GM12878 (cell line): ENCODE measurements around the gene GPR146. TPM values are rescaled to one million over a fixed set of nuclear protein-coding genes. Genes with fewer than 3 reads are reported as not detected.

Source experiments
- ATAC-seq: fragments of 200-7000 bp; cut with Tn5 transposase; 3 replicates; pipeline ENCODE4 v1.9.1; 2020; ENCODE audit warnings: mild to moderate bottlenecking, moderate library complexity
- BruUV-seq: library from RNA; stranded (reverse); fragments of 400-500 nt; replicated peaks from 2 replicates; lab custom pipeline; 2021; lab: Mats Ljungman, UMichigan
- CTCF ChIA-PET: fragments of 300-600 bp; sonication (Branson Sonifier 250); formaldehyde crosslinking; extraction: SDS; loops from one replicate; lab custom pipeline; 2021; ENCODE audit warnings: inconsistent platforms; lab: Yijun Ruan, JAX
- POLR2A ChIA-PET: fragments of 350-600 bp; formaldehyde crosslinking; extraction: SDS; loops from one replicate; lab custom pipeline; 2021; ENCODE audit warnings: inconsistent platforms; lab: Charles Lee
- RAD21 ChIA-PET: fragments of 300-600 bp; sonication (Branson Sonifier 250); formaldehyde crosslinking; loops from one replicate; lab custom pipeline; 2023; ENCODE audit warnings: antibody characterized with exemption; ENCODE audit not compliant: unreplicated experiment; lab: Charles Lee
- SMC1A ChIA-PET: fragments of 300-600 bp; sonication (Branson Sonifier 250); formaldehyde crosslinking; loops from one replicate; lab custom pipeline; 2023; ENCODE audit not compliant: unreplicated experiment, uncharacterized antibody; lab: Charles Lee
- DNase-seq: peaks from one replicate; pipeline ENCODE4 v3.0.0-alpha.2; 2011; ENCODE audit warnings: low read depth, low spot score
- FAIRE-seq: peaks from 3 replicates; lab custom pipeline; 2011; peaks lifted over from hg19 to GRCh38; lab: Jason Lieb, UNC
- H2AFZ ChIP-seq: 2 replicates; pipeline ENCODE4 v1.6.0; 2011; ENCODE audit warnings: low read depth, low read length, control low read depth; ENCODE audit not compliant: control insufficient read depth
- H3K27ac ChIP-seq: 2 replicates; pipeline ENCODE4 v1.5.1; 2011; ENCODE audit warnings: control low read depth; ENCODE audit not compliant: control insufficient read depth, insufficient read depth
- H3K27me3 ChIP-seq, 2 experiments: replicated peaks in 1 of 2; 2 replicates each; pipeline versions ENCODE4 v1.6.0 to v1.6.1; 2011; ENCODE audit warnings: low read length in 1 of 2; ENCODE audit not compliant: control insufficient read depth in 2 of 2, insufficient read depth in 2 of 2
- H3K36me3 ChIP-seq, 2 experiments: 2 replicates each; pipeline ENCODE4 v1.5.1; 2011; ENCODE audit warnings: low read length in 1 of 2; ENCODE audit not compliant: control insufficient read depth in 2 of 2, insufficient read depth in 2 of 2
- H3K4me1 ChIP-seq: 2 replicates; pipeline ENCODE4 v1.6.1; 2011; ENCODE audit warnings: mild to moderate bottlenecking, low read length, moderate library complexity, mixed read lengths; ENCODE audit not compliant: control insufficient read depth, insufficient read depth
- H3K4me2 ChIP-seq: 2 replicates; pipeline ENCODE4 v1.6.0; 2011; ENCODE audit warnings: control low read depth; ENCODE audit not compliant: control insufficient read depth, insufficient read depth
- H3K4me3 ChIP-seq: fragments of 200-600 bp; sonication (generic); 2 replicates; pipeline ENCODE4 v1.5.1; 2016
- H3K79me2 ChIP-seq: 2 replicates; pipeline ENCODE4 v1.6.0; 2011; ENCODE audit warnings: low read length; ENCODE audit not compliant: control insufficient read depth, insufficient read depth
- H3K9ac ChIP-seq: 2 replicates; pipeline ENCODE4 v1.8.0; 2011; ENCODE audit warnings: low read length, control low read depth, mixed read lengths; ENCODE audit not compliant: control insufficient read depth, insufficient read depth
- H3K9me3 ChIP-seq: replicated peaks from 3 replicates; pipeline ENCODE4 v1.5.1; 2011; ENCODE audit warnings: mild to moderate bottlenecking, low read length; ENCODE audit not compliant: control insufficient read depth, insufficient read depth
- H4K20me1 ChIP-seq: 2 replicates; pipeline ENCODE4 v1.6.0; 2011; ENCODE audit not compliant: control insufficient read depth, insufficient read depth
- RUNX3 ChIP-seq: IDR thresholded peaks from 2 replicates; pipeline ENCODE4 v1.6.1; 2012; ENCODE audit warnings: low read length, inconsistent platforms
- WGBS: methylation state at CpG from one replicate; pipeline ENCODE4 v1.1.6; 2016; ENCODE audit warnings: low lambda C conversion rate; ENCODE audit not compliant: insufficient replicate concordance, insufficient coverage; ENCODE audit errors: missing lambda C conversion rate; 5-methylcytosine and 5-hydroxymethylcytosine counted together
- in situ Hi-C: fragments of 300-500 bp; cut with MboI; formaldehyde crosslinking; loops from 9 replicates; pipeline ENCODE4 v1.14.3; 2018; ENCODE audit warnings: mixed read lengths
- intact Hi-C: fragments of 100-400 bp; cut with micrococcal nuclease; formaldehyde crosslinking; loops from one replicate; pipeline ENCODE4 v1.14.2; 2022; ENCODE audit not compliant: unreplicated experiment
- polyA plus RNA-seq, 11 experiments: library from polyadenylated mRNA; depleted of rRNA in 4 of 11; unstranded in 6 of 11; stranded (reverse) in 5 of 11; fragments of >200 nt; fragmentation: Nextera tagmentation in 4 of 11; fragmentation: Illumina TruSeq in 1 of 11; extraction: Ambion mirVana in 4 of 11; extraction: Trizol in 1 of 11; gene quantifications; 1 replicate in 1 of 11; 2 replicates in 10 of 11; pipeline versions ENCODE4 v1.2.1 to v1.2.3, GENCODE V29; 2011 to 2016; ENCODE audit warnings: inconsistent platforms in 2 of 11, missing spikeins in 2 of 11, low read depth in 1 of 11
- total RNA-seq, 4 experiments: library from RNA; depleted of rRNA in 3 of 4; stranded (reverse); fragments of >200 nt in 3 of 4; fragmentation: Illumina TruSeq in 1 of 4; extraction: Trizol in 1 of 4; gene quantifications; 2 replicates each; pipeline versions ENCODE4 v1.2.1 to v1.2.3, GENCODE V29; 2013 to 2021
- TF ChIP-seq, protein P1 (sequence below): fragments of 450-650 bp; IDR thresholded peaks from 2 replicates; pipeline ENCODE4 v1.6.1; 2016; ENCODE audit warnings: mild to moderate bottlenecking

GPR146 gene
- total and polyA plus RNA-seq, 10 of the 15 experiments (the other 5 are each of a cell fraction or from before 2014, with no cell fraction given) = 0.19 to 12.0 (median 0.54) TPM; not detected in 2

DNA sequence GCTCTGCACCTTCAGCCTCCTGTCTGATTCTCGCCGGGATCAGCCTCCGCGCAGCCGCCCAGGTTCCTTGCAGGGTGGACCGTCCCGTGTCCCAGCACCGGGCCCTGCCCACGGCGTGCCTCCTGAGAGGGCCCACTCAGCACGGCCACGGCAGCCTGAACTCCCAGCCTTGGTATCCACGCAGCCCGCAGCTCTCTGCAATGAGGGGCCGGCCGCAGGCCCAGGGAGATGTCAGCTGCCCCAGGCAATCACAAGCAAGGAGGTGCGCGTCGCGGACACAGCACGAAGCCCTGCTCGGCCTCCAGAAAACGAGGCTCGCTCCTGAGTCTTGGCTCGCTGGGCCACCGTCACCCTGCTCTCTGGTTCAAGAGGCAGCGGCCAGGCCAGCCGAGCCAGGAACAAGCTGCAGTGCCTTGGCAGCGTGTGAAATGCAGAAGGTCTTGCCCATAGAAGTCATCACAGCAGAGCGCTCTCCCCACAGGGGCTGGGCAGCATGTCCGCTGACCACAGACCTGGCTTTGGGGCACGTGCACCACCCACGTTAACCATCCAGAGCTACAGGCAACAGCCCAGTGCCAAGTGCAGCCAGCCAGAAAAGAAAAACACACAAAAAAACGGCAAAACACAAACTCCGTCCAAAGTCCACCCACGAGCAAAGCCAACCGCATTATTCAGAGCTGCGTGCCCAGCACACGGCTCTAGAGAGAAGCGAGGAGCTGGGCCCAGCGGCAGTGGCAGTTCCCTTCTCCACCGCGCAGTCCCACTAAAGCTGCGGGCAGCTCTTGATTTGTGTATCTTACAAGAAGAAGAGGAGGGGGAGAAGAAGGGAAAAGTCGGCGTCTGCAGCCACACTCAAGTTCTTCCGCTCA lies 57.5 kb downstream of the GPR146 start:
- SMC1A ChIA-PET = interaction anchor here (1.3 to 5.1 kb wide), 6 partner anchors 11 to 124 kb away, joined by 4 to 38 read pairs (median 8); partner anchors contain the start of gene GPER1
- FAIRE-seq = no peak

More for the DNA sequence above, 57.5 kb downstream of the GPR146 start:
- H3K4me3 ChIP-seq = no peak overlapping the region
- CTCF ChIA-PET = interaction anchor here (0.9 to 6.1 kb wide), 5 partner anchors 14 to 109 kb away, joined by 3 to 77 read pairs (median 21); partner anchors contain the start of gene GPER1
- no peak overlapping the region for H3K9ac ChIP-seq
- peaks cover 0 to 2% of the 10 kb centered on the region in 2 experiments; a peak in 2 of 4 replicates for H3K36me3 ChIP-seq
- intact Hi-C loops = loop anchor here (2.0 kb wide), 1 partner anchor 15 kb away; no protein-coding TSS in a partner anchor
- no peaks in the 10 kb centered on the region for H3K27me3 ChIP-seq
- no peak for DNase-seq
- no peak overlapping the region for H3K4me2 ChIP-seq
- no peak for ATAC-seq
- POLR2A ChIA-PET = interaction anchor here (0.6 to 5.1 kb wide), 6 partner anchors 8 to 152 kb away, joined by 3 to 36 read pairs (median 6); a partner anchor contains a TSS
- RAD21 ChIA-PET = interaction anchor here (0.7 to 4.0 kb wide), 5 partner anchors 15 to 127 kb away, joined by 3 to 41 read pairs (median 5); partner anchors contain the start of gene GPER1
- no peak overlapping the region for H3K27ac ChIP-seq
- WGBS = 93% methylated on average over 41 of the region's 47 CpGs
- peaks cover 5% of the 10 kb centered on the region for H3K79me2 ChIP-seq
- in situ Hi-C loops = no loop called here
- BruUV-seq = no TSS peak
- no peaks in the 10 kb centered on the region for H4K20me1 ChIP-seq
- peaks cover 33% of the 10 kb centered on the region for H3K4me1 ChIP-seq
- TF ChIP-seq RUNX3 = no peak
- TF ChIP-seq, protein P1, sequence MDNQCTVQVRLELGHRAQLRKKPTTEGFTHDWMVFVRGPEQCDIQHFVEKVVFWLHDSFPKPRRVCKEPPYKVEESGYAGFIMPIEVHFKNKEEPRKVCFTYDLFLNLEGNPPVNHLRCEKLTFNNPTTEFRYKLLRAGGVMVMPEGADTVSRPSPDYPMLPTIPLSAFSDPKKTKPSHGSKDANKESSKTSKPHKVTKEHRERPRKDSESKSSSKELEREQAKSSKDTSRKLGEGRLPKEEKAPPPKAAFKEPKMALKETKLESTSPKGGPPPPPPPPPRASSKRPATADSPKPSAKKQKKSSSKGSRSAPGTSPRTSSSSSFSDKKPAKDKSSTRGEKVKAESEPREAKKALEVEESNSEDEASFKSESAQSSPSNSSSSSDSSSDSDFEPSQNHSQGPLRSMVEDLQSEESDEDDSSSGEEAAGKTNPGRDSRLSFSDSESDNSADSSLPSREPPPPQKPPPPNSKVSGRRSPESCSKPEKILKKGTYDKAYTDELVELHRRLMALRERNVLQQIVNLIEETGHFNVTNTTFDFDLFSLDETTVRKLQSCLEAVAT = peak; percentile 58; the same call in 1 of the 2 replicates
- TF ChIP-seq, all 136 proteins: peak for 1
- Histone ChIP-seq H3K9me3 (no peaks in the 10 kb centered on the region; the same call in 2 of the 3 replicates), H2AFZ (no peak overlapping the region)
